Activated CD4-positive, alpha-beta memory T cell treated with anti-CD3 and anti-CD28 coated beads, Interleukin-2, amount 10 ng/mL, durations not matched to agents 7 days and 5 days (primary cell): Measurements from ENCODE around the gene PPP3CA. TPM values are rescaled to one million over a fixed set of nuclear protein-coding genes. Genes with fewer than 3 reads are reported as not detected.

Source experiments
- CTCF ChIA-PET: fragments of 350-600 bp; sonication (Branson Sonifier 250); formaldehyde crosslinking; loops from one replicate; lab custom pipeline; 2021; ENCODE audit warnings: antibody characterized with exemption, inconsistent platforms; lab: Charles Lee
- POLR2A ChIA-PET: fragments of 350-600 bp; sonication (Branson Sonifier 250); formaldehyde crosslinking; loops from one replicate; lab custom pipeline; 2021; ENCODE audit warnings: antibody characterized with exemption; lab: Charles Lee
- DNase-seq: peaks from one replicate; pipeline ENCODE4 v3.0.0-alpha.2; 2020
- H3K27ac Mint-ChIP-seq: one replicate; pipeline ENCODE4 v1.8.0; 2021; ENCODE audit warnings: mild to moderate bottlenecking, mixed read lengths
- H3K27me3 Mint-ChIP-seq: one replicate; pipeline ENCODE4 v1.8.0; 2021; ENCODE audit warnings: mixed read lengths
- H3K36me3 Mint-ChIP-seq: one replicate; pipeline ENCODE4 v1.8.0; 2021; ENCODE audit warnings: low read depth, mixed read lengths
- H3K4me1 Mint-ChIP-seq: one replicate; pipeline ENCODE4 v1.8.0; 2021; ENCODE audit warnings: mixed read lengths
- H3K4me3 Mint-ChIP-seq: one replicate; pipeline ENCODE4 v1.8.0; 2021; ENCODE audit warnings: mild to moderate bottlenecking, mixed read lengths
- H3K9me3 Mint-ChIP-seq: one replicate; pipeline ENCODE4 v1.8.0; 2021; ENCODE audit warnings: mixed read lengths
- total RNA-seq, 2 experiments: library from RNA; stranded (reverse); gene quantifications; one replicate each; pipeline ENCODE4 v1.2.3, GENCODE V29; 2021

PPP3CA gene
- total RNA-seq, 2 experiments from 2014 or later, result 45.5 to 48.6 TPM

DNA sequence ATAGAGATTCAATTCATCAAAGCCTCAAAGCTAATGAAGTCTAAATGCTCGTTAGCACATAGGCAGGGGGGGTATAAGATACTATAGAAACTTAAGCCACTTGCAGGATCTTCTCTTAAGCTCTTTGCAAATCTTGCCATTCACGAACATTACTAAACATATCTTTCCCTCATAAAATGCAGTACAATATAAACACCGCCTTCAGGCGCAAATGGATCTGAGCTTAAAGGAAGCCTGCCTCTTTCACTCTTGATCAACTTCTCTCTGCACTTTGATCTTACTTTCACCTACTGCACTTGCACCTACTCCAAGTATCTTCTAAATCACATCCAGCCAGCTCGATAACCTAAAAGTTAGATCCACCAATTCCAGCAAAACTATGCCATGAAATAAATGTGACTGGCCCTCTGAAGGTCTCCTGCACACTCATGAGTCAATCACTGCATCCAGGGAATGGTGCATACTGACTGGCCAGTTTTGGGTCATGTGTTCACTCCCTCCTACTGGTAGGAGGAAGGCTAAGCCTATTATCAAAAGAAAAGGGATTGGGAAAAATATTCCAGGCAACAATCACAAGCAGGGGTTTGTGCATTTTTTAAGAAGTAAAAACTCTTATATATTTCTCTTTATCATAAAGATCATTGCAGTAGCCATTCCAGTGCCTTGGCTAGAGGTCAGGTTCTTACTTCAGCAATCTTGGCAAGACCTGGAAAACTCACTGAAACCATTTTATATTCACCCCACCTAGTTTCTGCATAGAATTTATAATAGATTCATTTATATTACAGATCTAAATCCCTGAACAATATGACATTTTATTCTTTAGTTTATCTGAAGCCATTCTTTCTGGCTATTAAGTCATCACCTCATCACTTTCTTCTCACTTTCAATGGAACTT lies 222.0 kb downstream of the PPP3CA start:
- Mint-ChIP-seq H3K9me3 (peaks cover 12% of the 10 kb centered on the region), H3K36me3 (peaks cover 11% of the 10 kb centered on the region), H3K27me3 (no peaks in the 10 kb centered on the region), H3K4me3 (no peak overlapping the region), H3K27ac (no peak overlapping the region), H3K4me1 (peaks cover 6% of the 10 kb centered on the region)
- ChIA-PET POLR2A (no interaction called here), CTCF (no interaction called here)
- no peak for DNase-seq

DNA sequence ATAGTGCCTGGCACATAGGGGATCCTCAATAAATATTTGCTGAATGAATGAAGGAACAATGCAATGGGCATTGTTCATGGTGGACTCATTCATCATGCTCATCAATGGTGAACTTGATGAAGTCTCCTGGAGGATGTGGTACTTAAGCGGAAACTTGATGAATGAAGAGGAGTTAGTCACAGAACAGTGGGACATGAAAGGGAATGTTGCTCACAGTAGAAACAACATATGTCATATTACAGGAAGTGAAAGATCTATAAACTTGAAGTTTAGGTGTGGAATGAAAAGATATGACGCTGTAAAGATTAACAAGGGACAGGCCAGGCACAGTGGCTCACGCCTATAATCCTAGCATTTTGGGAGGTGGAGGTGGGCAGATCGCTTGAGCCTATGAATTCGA lies 224.1 kb downstream of the PPP3CA start:
- no peaks in the 10 kb centered on the region for H3K27me3 Mint-ChIP-seq
- peaks cover 6% of the 10 kb centered on the region for H3K4me1 Mint-ChIP-seq
- CTCF ChIA-PET, result no interaction called here
- peaks cover 5% of the 10 kb centered on the region for H3K36me3 Mint-ChIP-seq
- H3K27ac Mint-ChIP-seq, result no peak overlapping the region
- no peak for DNase-seq
- peaks cover 5% of the 10 kb centered on the region for H3K9me3 Mint-ChIP-seq
- POLR2A ChIA-PET, result no interaction called here
- H3K4me3 Mint-ChIP-seq, result no peak overlapping the region

- no peaks in the 10 kb centered on the region for H3K27me3 Mint-ChIP-seq
- H3K4me3 Mint-ChIP-seq, result no peak overlapping the region
- H3K9me3 Mint-ChIP-seq, result peaks cover under 1% of the 10 kb centered on the region
- peaks cover 3% of the 10 kb centered on the region for H3K4me1 Mint-ChIP-seq
- DNase-seq, result no peak
- POLR2A ChIA-PET, result no interaction called here
- CTCF ChIA-PET, result no interaction called here
- H3K36me3 Mint-ChIP-seq, result peaks cover 3% of the 10 kb centered on the region
- no peak overlapping the region for H3K27ac Mint-ChIP-seq
Measured at GRCh38 chr4:101122019-101122418, 225.3 kb downstream of the PPP3CA start.

DNA sequence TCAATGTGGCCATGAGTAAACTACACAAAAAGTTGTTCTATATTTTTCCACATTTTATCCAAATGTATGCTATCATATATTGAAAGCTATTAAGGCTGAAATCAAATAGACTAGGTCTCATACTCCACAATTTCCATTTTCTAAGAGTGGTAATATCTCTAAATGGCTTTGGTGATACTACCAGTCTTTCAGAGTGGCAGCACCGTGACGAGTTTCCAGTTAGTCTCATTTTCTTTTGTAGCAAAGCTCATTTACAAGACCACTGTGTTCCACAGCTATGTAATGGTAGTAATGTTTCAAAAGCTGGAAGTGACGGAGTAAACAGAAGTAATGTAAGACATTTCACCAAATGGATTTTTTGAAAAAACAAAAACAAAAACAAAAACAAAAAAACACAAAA lies 228.2 kb downstream of the PPP3CA start:
- Mint-ChIP-seq H3K36me3 (no peaks in the 10 kb centered on the region), H3K27me3 (no peaks in the 10 kb centered on the region), H3K4me1 (no peaks in the 10 kb centered on the region), H3K4me3 (no peak overlapping the region), H3K9me3 (no peaks in the 10 kb centered on the region), H3K27ac (no peak overlapping the region)
- CTCF ChIA-PET, result no interaction called here
- DNase-seq, result no peak
- POLR2A ChIA-PET, result interaction anchor here (1.2 kb wide), 1 partner anchor 9 kb away, joined by 4 read pairs; no protein-coding TSS in a partner anchor

DNA sequence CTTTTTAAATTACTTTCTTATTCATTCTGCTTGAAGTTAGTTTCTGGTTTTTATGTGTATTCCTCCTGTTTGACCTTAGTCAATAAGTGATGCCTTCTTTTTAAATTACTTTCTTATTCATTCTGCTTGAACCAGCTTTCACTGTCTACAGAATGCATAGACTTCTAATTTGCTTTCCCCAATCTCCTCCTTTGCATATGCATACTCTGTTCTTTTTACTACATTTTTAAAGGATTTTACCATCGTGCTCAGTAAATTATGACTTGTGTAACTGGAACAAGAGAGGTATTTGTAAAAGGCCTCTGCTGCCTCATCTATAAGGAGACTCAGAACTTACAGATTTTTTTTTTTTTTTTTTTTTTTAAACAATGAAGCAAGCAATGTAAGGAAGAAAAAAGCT lies 228.7 kb downstream of the PPP3CA start:
- H3K4me3 Mint-ChIP-seq, result no peak overlapping the region
- no peaks in the 10 kb centered on the region for H3K27me3 Mint-ChIP-seq
- no peaks in the 10 kb centered on the region for H3K4me1 Mint-ChIP-seq
- no peaks in the 10 kb centered on the region for H3K36me3 Mint-ChIP-seq
- no peaks in the 10 kb centered on the region for H3K9me3 Mint-ChIP-seq
- no peak overlapping the region for H3K27ac Mint-ChIP-seq
- ChIA-PET CTCF (no interaction called here), POLR2A (interaction anchor here (1.2 kb wide), 1 partner anchor 10 kb away, joined by 4 read pairs; no protein-coding TSS in a partner anchor)
- no peak for DNase-seq

DNA sequence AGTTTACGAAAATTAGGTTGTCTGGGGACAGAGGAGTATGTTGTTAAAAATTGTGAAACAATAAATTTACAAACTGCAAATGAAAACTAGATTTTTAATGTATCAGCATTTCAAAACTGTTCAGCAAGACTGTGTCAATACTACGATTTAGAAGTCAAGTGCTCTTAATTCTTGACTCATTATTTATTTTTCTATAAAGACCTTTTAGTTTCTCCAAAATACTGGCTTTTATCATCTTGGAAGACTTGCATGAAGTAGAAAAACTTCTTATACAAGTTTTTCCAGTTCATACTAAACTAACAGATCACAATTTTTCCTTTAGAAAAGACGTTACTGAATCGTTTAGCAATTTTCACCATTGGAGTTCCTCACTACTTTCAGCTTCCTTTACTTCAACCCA lies 231.4 kb downstream of the PPP3CA start:
- no peak overlapping the region for H3K4me3 Mint-ChIP-seq
- no peaks in the 10 kb centered on the region for H3K4me1 Mint-ChIP-seq
- ChIA-PET POLR2A (interaction anchor here (0.6 kb wide), 1 partner anchor 10 kb away, joined by 3 read pairs; no protein-coding TSS in a partner anchor), CTCF (no interaction called here)
- no peaks in the 10 kb centered on the region for H3K27me3 Mint-ChIP-seq
- H3K9me3 Mint-ChIP-seq, result no peaks in the 10 kb centered on the region
- no peak for DNase-seq
- H3K27ac Mint-ChIP-seq, result no peak overlapping the region
- no peaks in the 10 kb centered on the region for H3K36me3 Mint-ChIP-seq

DNA sequence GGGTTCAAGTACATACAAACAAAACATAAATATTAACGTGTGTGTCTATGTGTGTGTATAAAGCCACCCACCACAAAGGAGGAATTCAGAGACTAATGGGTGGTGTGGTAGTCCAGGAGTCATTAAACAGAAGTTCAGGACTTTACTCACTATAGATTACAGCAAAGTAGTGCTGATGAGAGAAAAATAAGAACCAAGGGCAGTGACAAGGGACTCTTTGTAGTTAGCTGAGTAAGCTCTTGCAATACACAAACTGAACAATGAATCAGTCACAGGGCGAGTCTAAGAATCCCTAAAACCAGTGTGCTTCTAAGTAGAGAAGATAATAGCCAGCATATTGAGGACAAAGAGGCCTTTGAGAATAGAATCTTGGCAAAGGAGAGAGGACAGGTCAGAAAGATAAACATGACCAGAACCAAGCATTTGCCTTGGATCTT lies 232.4 kb downstream of the PPP3CA start:
- H3K27ac Mint-ChIP-seq, result no peak overlapping the region
- CTCF ChIA-PET, result no interaction called here
- no peaks in the 10 kb centered on the region for H3K4me1 Mint-ChIP-seq
- no peak for DNase-seq
- H3K9me3 Mint-ChIP-seq, result no peaks in the 10 kb centered on the region
- no peaks in the 10 kb centered on the region for H3K27me3 Mint-ChIP-seq
- POLR2A ChIA-PET, result interaction anchor here (0.6 kb wide), 1 partner anchor 17 kb away, joined by 4 read pairs; no protein-coding TSS in a partner anchor
- no peak overlapping the region for H3K4me3 Mint-ChIP-seq
- H3K36me3 Mint-ChIP-seq, result no peaks in the 10 kb centered on the region

DNA sequence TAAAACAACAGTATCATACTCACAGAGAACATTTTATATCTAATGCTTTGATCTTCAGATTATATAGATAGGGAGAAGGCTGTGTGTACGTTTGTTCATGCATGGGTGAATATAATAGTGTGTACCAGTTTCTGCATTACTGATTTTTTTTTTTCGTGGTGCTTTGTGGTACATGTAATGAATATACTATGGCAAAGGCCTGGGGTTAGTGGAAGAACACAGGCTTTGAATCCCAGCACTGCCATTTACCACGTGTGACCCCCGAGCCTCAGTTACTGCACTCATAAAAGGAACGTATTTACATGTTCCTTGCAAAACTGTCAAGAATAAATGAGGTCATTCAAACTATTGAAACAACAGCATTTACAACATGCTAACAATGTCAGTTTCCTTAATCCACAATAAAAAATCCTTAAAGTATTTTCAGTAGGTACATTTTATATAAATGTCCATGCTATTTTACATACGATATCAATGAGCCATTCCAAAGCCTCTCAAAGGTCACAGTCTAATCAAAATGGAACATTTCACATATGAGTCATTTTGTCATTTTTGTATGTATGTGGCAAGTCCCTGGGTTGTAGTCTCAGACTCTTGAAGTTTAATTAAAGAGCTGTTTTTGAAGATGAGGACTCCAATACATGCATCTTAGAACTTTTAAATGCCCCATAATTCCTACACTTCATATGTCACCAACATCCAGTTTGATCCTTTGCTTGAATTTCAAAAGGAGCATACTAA lies 242.8 kb downstream of the PPP3CA start:
- ChIA-PET CTCF (no interaction called here), POLR2A (interaction anchor here (2.2 kb wide), 1 partner anchor 85 kb away, joined by 9 read pairs; no protein-coding TSS in a partner anchor)
- Mint-ChIP-seq H3K9me3 (no peaks in the 10 kb centered on the region), H3K4me1 (peaks cover 31% of the 10 kb centered on the region), H3K27ac (no peak overlapping the region), H3K4me3 (no peak overlapping the region), H3K36me3 (peaks cover 18% of the 10 kb centered on the region), H3K27me3 (no peaks in the 10 kb centered on the region)
- DNase-seq, result no peak

DNA sequence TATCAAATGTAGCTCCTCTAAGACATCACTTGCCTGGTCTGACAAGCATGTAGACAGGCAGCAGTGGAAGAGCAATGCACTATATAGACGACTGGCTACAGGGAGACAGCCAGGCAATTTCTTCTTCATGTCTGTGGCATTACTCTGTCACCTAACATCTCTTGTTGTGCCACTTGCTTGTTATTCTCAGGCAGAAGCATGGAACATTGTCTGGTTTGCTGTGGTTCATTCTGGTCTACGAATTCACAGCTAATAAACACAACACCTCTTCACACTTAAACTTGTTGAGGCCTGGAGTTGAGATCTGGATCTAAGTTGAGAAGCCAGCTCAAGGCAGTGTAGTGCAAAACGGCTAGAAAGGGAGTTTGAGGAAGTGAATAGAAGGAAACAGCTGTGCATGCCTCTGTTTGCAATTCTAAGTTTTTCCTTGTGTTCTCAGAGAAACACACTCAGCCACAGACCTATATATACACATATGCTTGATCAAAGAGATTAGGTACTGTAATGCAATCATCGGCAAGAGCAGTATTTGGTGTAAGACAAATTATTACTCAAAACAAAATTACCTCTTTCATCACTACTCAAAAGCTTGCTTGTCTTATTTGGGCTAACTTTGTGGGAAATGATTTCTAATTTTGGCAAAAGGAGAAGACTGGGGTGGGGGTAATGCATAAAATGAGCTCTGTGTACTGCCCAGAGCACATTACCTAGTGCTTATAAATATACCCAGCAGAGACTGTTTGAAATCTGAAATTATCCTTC lies 243.8 kb downstream of the PPP3CA start:
- Mint-ChIP-seq H3K27me3 (no peaks in the 10 kb centered on the region), H3K9me3 (no peaks in the 10 kb centered on the region), H3K4me1 (peaks cover 29% of the 10 kb centered on the region), H3K4me3 (no peak overlapping the region), H3K36me3 (peaks cover 18% of the 10 kb centered on the region), H3K27ac (peak overlapping the region; percentile 46)
- CTCF ChIA-PET, result interaction anchor here (1.2 kb wide), 1 partner anchor 1010 kb away, joined by 3 read pairs; no protein-coding TSS in a partner anchor
- POLR2A ChIA-PET, result interaction anchor here (2.2 kb wide), 1 partner anchor 84 kb away, joined by 9 read pairs; no protein-coding TSS in a partner anchor
- DNase-seq, result no peak

GRCh38 chr4:101102114-101102742 lies 245.1 kb downstream of the PPP3CA start:
- no peak overlapping the region for H3K4me3 Mint-ChIP-seq
- no peak for DNase-seq
- H3K27ac Mint-ChIP-seq, result no peak overlapping the region
- peaks cover 17% of the 10 kb centered on the region for H3K36me3 Mint-ChIP-seq
- CTCF ChIA-PET, result interaction anchor here (1.2 kb wide), 1 partner anchor 1009 kb away, joined by 3 read pairs; no protein-coding TSS in a partner anchor
- H3K9me3 Mint-ChIP-seq, result no peaks in the 10 kb centered on the region
- H3K4me1 Mint-ChIP-seq, result peaks cover 29% of the 10 kb centered on the region
- no peaks in the 10 kb centered on the region for H3K27me3 Mint-ChIP-seq
- POLR2A ChIA-PET, result interaction anchor here (2.2 kb wide), 1 partner anchor 82 kb away, joined by 9 read pairs; no protein-coding TSS in a partner anchor

DNA sequence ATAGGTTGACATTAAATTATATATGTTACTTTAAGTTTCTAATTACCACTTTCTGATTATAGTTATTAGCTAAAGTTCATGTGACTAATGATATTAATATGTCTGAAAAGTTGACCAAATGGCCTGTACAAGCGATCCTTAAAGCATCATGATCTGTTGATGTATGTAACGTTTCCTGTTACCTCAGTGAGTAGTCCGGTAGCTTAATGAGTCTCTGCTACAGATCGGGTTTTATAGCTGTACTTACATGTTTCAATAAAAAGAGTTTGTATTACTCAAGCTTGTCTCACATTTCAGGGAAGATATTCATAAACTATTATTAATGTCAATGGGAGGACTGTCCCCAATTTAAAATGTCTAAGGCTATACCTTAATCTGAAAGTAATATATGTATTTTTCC lies 246.3 kb downstream of the PPP3CA start:
- Mint-ChIP-seq H3K36me3 (peaks cover 11% of the 10 kb centered on the region), H3K4me1 (peaks cover 29% of the 10 kb centered on the region), H3K9me3 (no peaks in the 10 kb centered on the region), H3K27ac (no peak overlapping the region), H3K4me3 (no peak overlapping the region), H3K27me3 (no peaks in the 10 kb centered on the region)
- no peak for DNase-seq
- ChIA-PET CTCF (no interaction called here), POLR2A (no interaction called here)
